Measurements from ENCODE around the gene IFRD1. TPM values are rescaled to one million over a fixed set of nuclear protein-coding genes. Genes with fewer than 3 reads are reported as not detected.

IFRD1 gene
- total RNA-seq, 1 experiment from 2014 or later: 67.8 TPM

- no peak overlapping the region for H4K91ac ChIP-seq (ENCODE audit: insufficient read length, low read depth, low read length)
- H2BK120ac ChIP-seq (ENCODE audit: low read depth, low read length, poor library complexity, severe bottlenecking): no peak overlapping the region
- peak overlapping the region; percentile 29; the same call in 1 of the 2 replicates for H3K14ac ChIP-seq (ENCODE audit: insufficient read depth, low read length)
- H3K9ac ChIP-seq (ENCODE audit: extremely low read depth, insufficient read length, low read length): no peak overlapping the region
- Mint-ChIP-seq H3K9me3 (no peaks in the 10 kb centered on the region), H3K36me3 (ENCODE audit: insufficient read depth in 1 of 3, low read depth in 3 of 3) (no peaks in the 10 kb centered on the region), H3K27ac (no peak overlapping the region), H3K4me3 (no peak overlapping the region), H3K27me3 (ENCODE audit: low read depth) (no peaks in the 10 kb centered on the region), H3K4me1 (no peaks in the 10 kb centered on the region)
- no peaks in the 10 kb centered on the region for H3K9me3 ChIP-seq (ENCODE audit: control insufficient read depth, low read depth, low read length)
- no peak overlapping the region for H2BK15ac ChIP-seq (ENCODE audit: low read depth, low read length)
- H2AK5ac ChIP-seq (ENCODE audit: insufficient read length, low read length): no peak overlapping the region
- no peak overlapping the region for H2BK20ac ChIP-seq (ENCODE audit: low read depth, low read length, poor library complexity, severe bottlenecking)
- no peak overlapping the region for H3K27ac ChIP-seq (ENCODE audit: insufficient read length, low read depth, low read length)
- H2AFZ ChIP-seq (ENCODE audit: low read length): no peak overlapping the region
- WGBS (ENCODE audit: extremely low coverage, insufficient read length, low lambda C conversion rate): no CpG with 5 or more reads among the region's 1 CpG
- H4K8ac ChIP-seq (replicated peaks; ENCODE audit: insufficient read length, low read depth, low read length): no peak overlapping the region
- no peak overlapping the region for H4K5ac ChIP-seq (ENCODE audit: insufficient read length, low read depth, low read length)
- H3T11ph ChIP-seq (ENCODE audit: low read length): no peak overlapping the region
- no peaks in the 10 kb centered on the region for H3K23me2 ChIP-seq (ENCODE audit: insufficient read length, low read depth, low read length, poor library complexity, severe bottlenecking)
- no peak overlapping the region for H3K56ac ChIP-seq (ENCODE audit: insufficient read length, low read depth, low read length)
- no peaks in the 10 kb centered on the region for H3K79me2 ChIP-seq (ENCODE audit: insufficient read depth, low read length)
- no peak for DNase-seq
- no peak overlapping the region for H3K23ac ChIP-seq (ENCODE audit: insufficient read length, low read depth, low read length)
- H4K20me1 ChIP-seq (ENCODE audit: control insufficient read depth, insufficient read depth, insufficient read length): no peaks in the 10 kb centered on the region
- no peaks in the 10 kb centered on the region for H3K4me1 ChIP-seq (ENCODE audit: insufficient read depth, low read length)
- H2BK12ac ChIP-seq (ENCODE audit: insufficient read length, low read depth, low read length): no peak overlapping the region
- no peak overlapping the region for H2BK5ac ChIP-seq (ENCODE audit: insufficient read length, low read length)
- no peak overlapping the region for H3K18ac ChIP-seq (ENCODE audit: insufficient read length, low read depth, low read length)
- no peak overlapping the region for H3K4me2 ChIP-seq (ENCODE audit: insufficient read depth, insufficient read length, low read length)
- no peaks in the 10 kb centered on the region for H3K79me1 ChIP-seq (ENCODE audit: insufficient read depth, low read depth, low read length, poor library complexity, severe bottlenecking)
- H3K27me3 ChIP-seq (ENCODE audit: insufficient read depth, low read length): no peaks in the 10 kb centered on the region
- no peak overlapping the region for H3K4ac ChIP-seq (ENCODE audit: low read depth, low read length)
- no peak for TF ChIP-seq CTCF (conservative IDR thresholded peaks at IDR 0.05)
Observed at GRCh38 chr7:112433289-112433688, 17.0 kb upstream of the IFRD1 start.
